WTC11 (cell line): ENCODE measurements around the gene DIRAS3. TPM values are rescaled to one million over a fixed set of nuclear protein-coding genes. Genes with fewer than 3 reads are reported as not detected.

ENCODE experiments used
- ATAC-seq: fragments of 200-7000 bp; cut with Tn5 transposase; 2 replicates; pipeline ENCODE4 v1.10.0; 2021; ENCODE audit warnings: mild to moderate bottlenecking, moderate library complexity
- CTCF ChIA-PET: fragments of 300-600 bp; sonication (Branson Sonifier 250); formaldehyde crosslinking; loops from one replicate; lab custom pipeline; 2021; ENCODE audit warnings: antibody characterized with exemption; lab: Charles Lee
- POLR2A ChIA-PET: fragments of 350-600 bp; sonication (Branson Sonifier 250); formaldehyde crosslinking; loops from one replicate; lab custom pipeline; 2021; ENCODE audit warnings: antibody characterized with exemption; lab: Charles Lee
- DNase-seq: peaks from one replicate; pipeline ENCODE4 v3.0.0; 2021; ENCODE audit warnings: low spot score
- H3K27ac Mint-ChIP-seq: 2 replicates; pipeline ENCODE4 v1.8.0; 2021; ENCODE audit warnings: mixed read lengths
- H3K27me3 Mint-ChIP-seq: 2 replicates; pipeline ENCODE4 v1.8.0; 2021; ENCODE audit warnings: low read depth, mild to moderate bottlenecking, moderate library complexity, mixed read lengths
- H3K36me3 Mint-ChIP-seq: 2 replicates; pipeline ENCODE4 v1.8.0; 2021; ENCODE audit warnings: mixed read lengths
- H3K4me1 Mint-ChIP-seq: 2 replicates; pipeline ENCODE4 v1.8.0; 2022; ENCODE audit warnings: mixed read lengths
- H3K4me3 Mint-ChIP-seq: 2 replicates; pipeline ENCODE4 v1.8.0; 2021; ENCODE audit warnings: mild to moderate bottlenecking, moderate library complexity, mixed read lengths
- H3K9me3 Mint-ChIP-seq: 2 replicates; pipeline ENCODE4 v1.8.0; 2021; ENCODE audit warnings: mixed read lengths
- ATF1 ChIP-seq: sonication (generic); formaldehyde crosslinking; IDR thresholded peaks from 2 replicates; pipeline ENCODE4 v1.8.1; 2023; ENCODE audit warnings: mild to moderate bottlenecking, moderate library complexity, missing genetic modification reagents
- CBFB ChIP-seq: sonication (generic); formaldehyde crosslinking; IDR thresholded peaks from 2 replicates; pipeline ENCODE4 v1.8.1; 2022; ENCODE audit warnings: mild to moderate bottlenecking, low read depth, missing genetic modification reagents
- FOXJ3 ChIP-seq: sonication (generic); formaldehyde crosslinking; IDR thresholded peaks from 2 replicates; pipeline ENCODE4 v1.9.0; 2021; ENCODE audit warnings: missing genetic modification reagents, mild to moderate bottlenecking, borderline replicate concordance
- FOXK1 ChIP-seq: sonication (generic); formaldehyde crosslinking; IDR thresholded peaks from 2 replicates; pipeline ENCODE4 v1.8.0; 2022; ENCODE audit warnings: mild to moderate bottlenecking, moderate library complexity, missing genetic modification reagents
- GRHL2 ChIP-seq: fragments of 250-450 bp; sonication (Bioruptor Pico); IDR thresholded peaks from 2 replicates; pipeline ENCODE4 v1.8.0; 2022; ENCODE audit warnings: mild to moderate bottlenecking, moderate library complexity; ENCODE audit not compliant: insufficient replicate concordance, severe bottlenecking
- MXD4 ChIP-seq: fragments of 250-450 bp; sonication (Bioruptor Pico); IDR thresholded peaks from 2 replicates; pipeline ENCODE4 v1.8.0; 2021; ENCODE audit warnings: mild to moderate bottlenecking, moderate library complexity, borderline replicate concordance
- PRRX2 ChIP-seq: fragments of 250-450 bp; sonication (Bioruptor Pico); IDR thresholded peaks from 2 replicates; pipeline ENCODE4 v1.8.0; 2021; ENCODE audit warnings: mild to moderate bottlenecking
- RELA ChIP-seq: sonication (generic); formaldehyde crosslinking; IDR thresholded peaks from 2 replicates; pipeline ENCODE4 v1.8.1; 2022; ENCODE audit warnings: missing genetic modification reagents, mild to moderate bottlenecking, borderline replicate concordance
- RORB ChIP-seq: fragments of 250-450 bp; sonication (Bioruptor Pico); IDR thresholded peaks from 2 replicates; pipeline ENCODE4 v1.9.0; 2021; ENCODE audit warnings: mild to moderate bottlenecking
- SOX15 ChIP-seq: fragments of 250-450 bp; sonication (Bioruptor Pico); IDR thresholded peaks from 2 replicates; pipeline ENCODE4 v1.9.0; 2021; ENCODE audit warnings: mild to moderate bottlenecking
- SP1 ChIP-seq: sonication (generic); formaldehyde crosslinking; conservative IDR thresholded peaks from 2 replicates; pipeline ENCODE4 v1.8.1; 2022; ENCODE audit warnings: missing genetic modification reagents
- TCF7 ChIP-seq: sonication (generic); formaldehyde crosslinking; IDR thresholded peaks from 2 replicates; pipeline ENCODE4 v1.8.0; 2022; ENCODE audit warnings: mild to moderate bottlenecking, low read depth, missing genetic modification reagents, moderate library complexity
- TEAD1 ChIP-seq: sonication (generic); formaldehyde crosslinking; IDR thresholded peaks from 2 replicates; pipeline ENCODE4 v1.8.0; 2022; ENCODE audit warnings: mild to moderate bottlenecking, missing genetic modification reagents
- ZNF121 ChIP-seq: sonication (generic); formaldehyde crosslinking; IDR thresholded peaks from 2 replicates; pipeline ENCODE4 v1.8.0; 2023; ENCODE audit warnings: missing genetic modification reagents
- ZNF263 ChIP-seq: sonication (generic); formaldehyde crosslinking; IDR thresholded peaks from 2 replicates; pipeline ENCODE4 v1.8.1; 2022; ENCODE audit warnings: low read depth, mild to moderate bottlenecking, moderate library complexity, missing genetic modification reagents
- total RNA-seq: library from RNA; stranded (reverse); gene quantifications from 3 replicates; pipeline ENCODE4 v1.2.3, GENCODE V29; 2021
- TF ChIP-seq, protein P1 (sequence below): fragments of 200-600 bp; IDR thresholded peaks from 2 replicates; pipeline ENCODE4 v1.8.0; 2022; ENCODE audit warnings: antibody characterized with exemption
- TF ChIP-seq, protein P2 (sequence below): sonication (generic); formaldehyde crosslinking; IDR thresholded peaks from 2 replicates; pipeline ENCODE4 v1.8.0; 2022; ENCODE audit warnings: mild to moderate bottlenecking, missing genetic modification reagents
- TF ChIP-seq, protein P3 (sequence below): fragments of 250-450 bp; sonication (Bioruptor Pico); IDR thresholded peaks from 2 replicates; pipeline ENCODE4 v1.8.0; 2021; ENCODE audit warnings: mild to moderate bottlenecking
- TF ChIP-seq, protein P4 (sequence below): sonication (generic); formaldehyde crosslinking; IDR thresholded peaks from 2 replicates; pipeline ENCODE4 v1.8.1; 2022; ENCODE audit warnings: missing genetic modification reagents, borderline replicate concordance
- TF ChIP-seq, protein P5 (sequence below): sonication (generic); formaldehyde crosslinking; IDR thresholded peaks from 2 replicates; pipeline ENCODE4 v1.8.0; 2022; ENCODE audit warnings: mild to moderate bottlenecking, missing genetic modification reagents
- TF ChIP-seq, protein P6 (sequence below): sonication (generic); formaldehyde crosslinking; IDR thresholded peaks from 2 replicates; pipeline ENCODE4 v1.8.0; 2022; ENCODE audit warnings: mild to moderate bottlenecking, missing genetic modification reagents
- TF ChIP-seq, protein P7 (sequence below): sonication (generic); formaldehyde crosslinking; IDR thresholded peaks from 2 replicates; pipeline ENCODE4 v1.8.1; 2023; ENCODE audit warnings: mild to moderate bottlenecking, missing genetic modification reagents, moderate library complexity

Gene DIRAS3
- total RNA-seq, 1 experiment from 2014 or later: 0.22 TPM

DNA sequence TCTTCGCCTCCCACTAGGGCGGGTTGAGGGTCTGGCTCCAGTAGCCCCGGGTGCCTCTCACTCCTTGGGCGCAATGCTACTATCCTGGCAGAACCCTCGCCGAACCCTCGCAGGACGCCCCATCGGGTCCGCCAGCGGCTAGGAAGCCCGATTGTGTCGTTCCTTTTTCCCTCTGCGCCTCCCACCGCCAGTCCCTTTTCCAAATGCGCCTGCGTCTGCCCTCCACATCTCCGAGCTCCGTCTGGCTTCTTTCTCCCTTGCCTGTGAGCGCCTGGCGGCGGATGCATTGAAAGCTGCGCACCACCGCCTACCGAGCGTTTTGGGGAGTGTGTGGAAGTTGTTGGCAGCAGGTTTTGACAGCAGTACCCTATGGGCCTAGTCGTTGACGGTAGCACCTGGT, 1.0 kb upstream of the DIRAS3 start:
- H3K4me1 Mint-ChIP-seq: peaks cover 17% of the 10 kb centered on the region
- POLR2A ChIA-PET: no interaction called here
- peaks cover 41% of the 10 kb centered on the region for H3K27me3 Mint-ChIP-seq
- peak; percentile 87 for ATAC-seq
- peak; percentile 73 for DNase-seq
- CTCF ChIA-PET: interaction anchor here (0.6 to 1.6 kb wide), 11 partner anchors 11 to 340 kb away, joined by 3 to 12 read pairs (median 4); no protein-coding TSS in a partner anchor
- no peaks in the 10 kb centered on the region for H3K9me3 Mint-ChIP-seq
- TF ChIP-seq, protein P1, sequence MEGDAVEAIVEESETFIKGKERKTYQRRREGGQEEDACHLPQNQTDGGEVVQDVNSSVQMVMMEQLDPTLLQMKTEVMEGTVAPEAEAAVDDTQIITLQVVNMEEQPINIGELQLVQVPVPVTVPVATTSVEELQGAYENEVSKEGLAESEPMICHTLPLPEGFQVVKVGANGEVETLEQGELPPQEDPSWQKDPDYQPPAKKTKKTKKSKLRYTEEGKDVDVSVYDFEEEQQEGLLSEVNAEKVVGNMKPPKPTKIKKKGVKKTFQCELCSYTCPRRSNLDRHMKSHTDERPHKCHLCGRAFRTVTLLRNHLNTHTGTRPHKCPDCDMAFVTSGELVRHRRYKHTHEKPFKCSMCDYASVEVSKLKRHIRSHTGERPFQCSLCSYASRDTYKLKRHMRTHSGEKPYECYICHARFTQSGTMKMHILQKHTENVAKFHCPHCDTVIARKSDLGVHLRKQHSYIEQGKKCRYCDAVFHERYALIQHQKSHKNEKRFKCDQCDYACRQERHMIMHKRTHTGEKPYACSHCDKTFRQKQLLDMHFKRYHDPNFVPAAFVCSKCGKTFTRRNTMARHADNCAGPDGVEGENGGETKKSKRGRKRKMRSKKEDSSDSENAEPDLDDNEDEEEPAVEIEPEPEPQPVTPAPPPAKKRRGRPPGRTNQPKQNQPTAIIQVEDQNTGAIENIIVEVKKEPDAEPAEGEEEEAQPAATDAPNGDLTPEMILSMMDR: no peak
- TF ChIP-seq GRHL2: no peak
- TF ChIP-seq TCF7: no peak
- no peak for TF ChIP-seq ZNF121 (CRISPR knock-in tag)
- TF ChIP-seq RELA (CRISPR knock-in tag): no peak
- H3K36me3 Mint-ChIP-seq: no peaks in the 10 kb centered on the region
- no peak overlapping the region for H3K27ac Mint-ChIP-seq
- H3K4me3 Mint-ChIP-seq: peak overlapping the region; percentile 67

DNA sequence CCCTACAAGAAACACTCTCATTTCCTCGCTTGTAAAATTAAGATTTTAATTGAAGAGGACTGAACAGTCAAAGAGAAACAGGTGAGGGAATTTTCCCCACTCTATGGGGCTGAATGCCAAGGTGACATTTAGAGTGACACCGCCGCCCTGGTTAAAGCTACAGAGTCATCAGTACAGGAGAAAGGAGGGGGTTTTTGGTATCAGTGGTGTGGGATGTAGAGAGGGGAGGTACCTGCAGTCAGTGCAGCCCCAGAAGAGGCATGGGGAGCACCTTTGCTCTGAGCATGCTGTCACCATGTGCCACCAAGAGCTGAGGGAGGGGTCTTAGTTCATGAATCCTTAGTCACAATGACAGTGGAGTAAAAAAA, 2.8 kb downstream of the DIRAS3 start:
- POLR2A ChIA-PET: no interaction called here
- peaks cover 14% of the 10 kb centered on the region for H3K4me1 Mint-ChIP-seq
- no peak overlapping the region for H3K4me3 Mint-ChIP-seq
- H3K36me3 Mint-ChIP-seq: no peaks in the 10 kb centered on the region
- H3K9me3 Mint-ChIP-seq: no peaks in the 10 kb centered on the region
- CTCF ChIA-PET: no interaction called here
- DNase-seq: no peak
- no peak overlapping the region for H3K27ac Mint-ChIP-seq
- TF ChIP-seq PRRX2 (CRISPR knock-in tag): no peak
- no peak for TF ChIP-seq ATF1
- TF ChIP-seq FOXJ3 (CRISPR knock-in tag): no peak
- TF ChIP-seq, protein P2, sequence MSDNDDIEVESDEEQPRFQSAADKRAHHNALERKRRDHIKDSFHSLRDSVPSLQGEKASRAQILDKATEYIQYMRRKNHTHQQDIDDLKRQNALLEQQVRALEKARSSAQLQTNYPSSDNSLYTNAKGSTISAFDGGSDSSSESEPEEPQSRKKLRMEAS (CRISPR knock-in tag): no peak
- TF ChIP-seq, protein P3, sequence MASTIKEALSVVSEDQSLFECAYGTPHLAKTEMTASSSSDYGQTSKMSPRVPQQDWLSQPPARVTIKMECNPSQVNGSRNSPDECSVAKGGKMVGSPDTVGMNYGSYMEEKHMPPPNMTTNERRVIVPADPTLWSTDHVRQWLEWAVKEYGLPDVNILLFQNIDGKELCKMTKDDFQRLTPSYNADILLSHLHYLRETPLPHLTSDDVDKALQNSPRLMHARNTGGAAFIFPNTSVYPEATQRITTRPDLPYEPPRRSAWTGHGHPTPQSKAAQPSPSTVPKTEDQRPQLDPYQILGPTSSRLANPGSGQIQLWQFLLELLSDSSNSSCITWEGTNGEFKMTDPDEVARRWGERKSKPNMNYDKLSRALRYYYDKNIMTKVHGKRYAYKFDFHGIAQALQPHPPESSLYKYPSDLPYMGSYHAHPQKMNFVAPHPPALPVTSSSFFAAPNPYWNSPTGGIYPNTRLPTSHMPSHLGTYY (CRISPR knock-in tag): no peak
- no peak for TF ChIP-seq ZNF263 (CRISPR knock-in tag)
- TF ChIP-seq MXD4 (CRISPR knock-in tag): no peak
- no peak for TF ChIP-seq RELA (CRISPR knock-in tag)
- no peak for TF ChIP-seq RORB (CRISPR knock-in tag)
- TF ChIP-seq, protein P4, sequence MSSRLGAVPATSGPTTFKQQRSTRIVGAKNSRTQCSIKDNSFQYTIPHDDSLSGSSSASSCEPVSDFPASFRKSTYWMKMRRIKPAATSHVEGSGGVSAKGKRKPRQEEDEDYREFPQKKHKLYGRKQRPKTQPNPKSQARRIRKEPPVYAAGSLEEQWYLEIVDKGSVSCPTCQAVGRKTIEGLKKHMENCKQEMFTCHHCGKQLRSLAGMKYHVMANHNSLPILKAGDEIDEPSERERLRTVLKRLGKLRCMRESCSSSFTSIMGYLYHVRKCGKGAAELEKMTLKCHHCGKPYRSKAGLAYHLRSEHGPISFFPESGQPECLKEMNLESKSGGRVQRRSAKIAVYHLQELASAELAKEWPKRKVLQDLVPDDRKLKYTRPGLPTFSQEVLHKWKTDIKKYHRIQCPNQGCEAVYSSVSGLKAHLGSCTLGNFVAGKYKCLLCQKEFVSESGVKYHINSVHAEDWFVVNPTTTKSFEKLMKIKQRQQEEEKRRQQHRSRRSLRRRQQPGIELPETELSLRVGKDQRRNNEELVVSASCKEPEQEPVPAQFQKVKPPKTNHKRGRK: no peak
- no peak for TF ChIP-seq SP1 (CRISPR knock-in tag)
- TF ChIP-seq, protein P5, sequence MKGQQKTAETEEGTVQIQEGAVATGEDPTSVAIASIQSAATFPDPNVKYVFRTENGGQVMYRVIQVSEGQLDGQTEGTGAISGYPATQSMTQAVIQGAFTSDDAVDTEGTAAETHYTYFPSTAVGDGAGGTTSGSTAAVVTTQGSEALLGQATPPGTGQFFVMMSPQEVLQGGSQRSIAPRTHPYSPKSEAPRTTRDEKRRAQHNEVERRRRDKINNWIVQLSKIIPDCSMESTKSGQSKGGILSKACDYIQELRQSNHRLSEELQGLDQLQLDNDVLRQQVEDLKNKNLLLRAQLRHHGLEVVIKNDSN: no peak
- no peak for TF ChIP-seq FOXK1 (CRISPR knock-in tag)
- no peak for TF ChIP-seq CBFB
- TF ChIP-seq, protein P6, sequence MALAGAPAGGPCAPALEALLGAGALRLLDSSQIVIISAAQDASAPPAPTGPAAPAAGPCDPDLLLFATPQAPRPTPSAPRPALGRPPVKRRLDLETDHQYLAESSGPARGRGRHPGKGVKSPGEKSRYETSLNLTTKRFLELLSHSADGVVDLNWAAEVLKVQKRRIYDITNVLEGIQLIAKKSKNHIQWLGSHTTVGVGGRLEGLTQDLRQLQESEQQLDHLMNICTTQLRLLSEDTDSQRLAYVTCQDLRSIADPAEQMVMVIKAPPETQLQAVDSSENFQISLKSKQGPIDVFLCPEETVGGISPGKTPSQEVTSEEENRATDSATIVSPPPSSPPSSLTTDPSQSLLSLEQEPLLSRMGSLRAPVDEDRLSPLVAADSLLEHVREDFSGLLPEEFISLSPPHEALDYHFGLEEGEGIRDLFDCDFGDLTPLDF: no peak
- TF ChIP-seq, protein P7, sequence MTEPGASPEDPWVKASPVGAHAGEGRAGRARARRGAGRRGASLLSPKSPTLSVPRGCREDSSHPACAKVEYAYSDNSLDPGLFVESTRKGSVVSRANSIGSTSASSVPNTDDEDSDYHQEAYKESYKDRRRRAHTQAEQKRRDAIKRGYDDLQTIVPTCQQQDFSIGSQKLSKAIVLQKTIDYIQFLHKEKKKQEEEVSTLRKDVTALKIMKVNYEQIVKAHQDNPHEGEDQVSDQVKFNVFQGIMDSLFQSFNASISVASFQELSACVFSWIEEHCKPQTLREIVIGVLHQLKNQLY: no peak
- TF ChIP-seq TEAD1 (CRISPR knock-in tag): no peak
- no peak for TF ChIP-seq TCF7
- no peak for TF ChIP-seq SOX15
- H3K27me3 Mint-ChIP-seq: peaks cover 44% of the 10 kb centered on the region
- no peak for ATAC-seq
